Smooth muscle cell (in vitro differentiated cells): ENCODE measurements around the gene TMEM52. TPM values are rescaled to one million over a fixed set of nuclear protein-coding genes. Genes with fewer than 3 reads are reported as not detected.

ENCODE experiments used
- DNase-seq: peaks from one replicate; lab custom pipeline; 2025; ENCODE audit not compliant: unreplicated experiment; lab: John Stamatoyannopoulos, UW
- H2AFZ ChIP-seq: fragments of 200-600 bp; sonication (generic); 2 replicates; pipeline ENCODE4 v1.6.0; 2016; ENCODE audit warnings: antibody characterized with exemption, low read depth, mild to moderate bottlenecking
- H3F3A ChIP-seq: fragments of 200-600 bp; sonication (generic); 2 replicates; pipeline ENCODE4 v1.6.0; 2017; ENCODE audit warnings: antibody characterized with exemption, low read depth
- H3K27ac ChIP-seq: fragments of 200-600 bp; sonication (generic); 2 replicates; pipeline ENCODE4 v1.5.1; 2016; ENCODE audit warnings: low read depth, mild to moderate bottlenecking
- H3K27me3 ChIP-seq: fragments of 200-600 bp; sonication (generic); 2 replicates; pipeline ENCODE4 v1.6.1; 2016; ENCODE audit warnings: low read depth, mild to moderate bottlenecking
- H3K36me3 ChIP-seq: fragments of 200-600 bp; sonication (generic); 2 replicates; pipeline ENCODE4 v1.5.1; 2016; ENCODE audit warnings: low read depth
- H3K4me1 ChIP-seq: fragments of 200-600 bp; sonication (generic); 2 replicates; pipeline ENCODE4 v1.5.1; 2016; ENCODE audit warnings: low read depth
- H3K4me2 ChIP-seq: fragments of 200-600 bp; sonication (generic); 2 replicates; pipeline ENCODE4 v1.6.0; 2016; ENCODE audit warnings: mild to moderate bottlenecking
- H3K4me3 ChIP-seq: fragments of 200-600 bp; sonication (generic); 2 replicates; pipeline ENCODE4 v1.5.1; 2016; ENCODE audit warnings: mild to moderate bottlenecking
- H3K79me2 ChIP-seq: fragments of 200-600 bp; sonication (generic); 2 replicates; pipeline ENCODE4 v1.6.0; 2016; ENCODE audit warnings: low read depth, mild to moderate bottlenecking
- H3K9ac ChIP-seq: fragments of 200-600 bp; sonication (generic); 2 replicates; pipeline ENCODE4 v1.6.0; 2016; ENCODE audit warnings: low read depth
- H3K9me3 ChIP-seq: fragments of 200-600 bp; sonication (generic); replicated peaks from 2 replicates; pipeline ENCODE4 v1.5.1; 2016; ENCODE audit warnings: low read depth
- H4K20me1 ChIP-seq: fragments of 200-600 bp; sonication (generic); 2 replicates; pipeline ENCODE4 v1.6.0; 2016; ENCODE audit warnings: low read depth
- WGBS: methylation state at CpG from one replicate; pipeline ENCODE4 v1.1.7; 2016; ENCODE audit warnings: low lambda C conversion rate; 5-methylcytosine and 5-hydroxymethylcytosine counted together
- polyA plus RNA-seq: library from polyadenylated mRNA; unstranded; fragments of >200 nt; fragmentation: Nextera tagmentation; extraction: Ambion mirVana; gene quantifications from 2 replicates; pipeline ENCODE4 v1.2.1, GENCODE V29; 2016
- total RNA-seq: library from RNA; depleted of rRNA; stranded (reverse); fragments of >200 nt; gene quantifications from 2 replicates; pipeline ENCODE4 v1.2.3, GENCODE V29; 2014
- TF ChIP-seq, protein P1 (sequence below): fragments of 200-600 bp; sonication (generic); IDR thresholded peaks from 2 replicates; pipeline ENCODE4 v1.5.1; 2017; ENCODE audit warnings: borderline replicate concordance, mild to moderate bottlenecking, antibody characterized with exemption; ENCODE audit not compliant: insufficient read depth, poor library complexity, severe bottlenecking

The TMEM52 gene
- total and polyA plus RNA-seq, 2 experiments from 2014 or later: 0.18 to 1.7 TPM

GRCh38 chr1:1883092-1883873 lies 35.8 kb downstream of the TMEM52 start:
- Histone ChIP-seq H4K20me1 (peaks cover 100% of the 10 kb centered on the region), H3K4me2 (no peak overlapping the region), H3K79me2 (peaks cover 100% of the 10 kb centered on the region), H3K9me3 (no peaks in the 10 kb centered on the region), H2AFZ (no peak overlapping the region), H3K36me3 (no peaks in the 10 kb centered on the region), H3K4me3 (no peak overlapping the region), H3K27me3 (no peaks in the 10 kb centered on the region), H3K27ac (peak overlapping the region; percentile 51), H3F3A (peaks cover 8% of the 10 kb centered on the region), H3K9ac (no peak overlapping the region), H3K4me1 (peaks cover 13% of the 10 kb centered on the region)
- DNase-seq: no peak
- TF ChIP-seq, protein P1, sequence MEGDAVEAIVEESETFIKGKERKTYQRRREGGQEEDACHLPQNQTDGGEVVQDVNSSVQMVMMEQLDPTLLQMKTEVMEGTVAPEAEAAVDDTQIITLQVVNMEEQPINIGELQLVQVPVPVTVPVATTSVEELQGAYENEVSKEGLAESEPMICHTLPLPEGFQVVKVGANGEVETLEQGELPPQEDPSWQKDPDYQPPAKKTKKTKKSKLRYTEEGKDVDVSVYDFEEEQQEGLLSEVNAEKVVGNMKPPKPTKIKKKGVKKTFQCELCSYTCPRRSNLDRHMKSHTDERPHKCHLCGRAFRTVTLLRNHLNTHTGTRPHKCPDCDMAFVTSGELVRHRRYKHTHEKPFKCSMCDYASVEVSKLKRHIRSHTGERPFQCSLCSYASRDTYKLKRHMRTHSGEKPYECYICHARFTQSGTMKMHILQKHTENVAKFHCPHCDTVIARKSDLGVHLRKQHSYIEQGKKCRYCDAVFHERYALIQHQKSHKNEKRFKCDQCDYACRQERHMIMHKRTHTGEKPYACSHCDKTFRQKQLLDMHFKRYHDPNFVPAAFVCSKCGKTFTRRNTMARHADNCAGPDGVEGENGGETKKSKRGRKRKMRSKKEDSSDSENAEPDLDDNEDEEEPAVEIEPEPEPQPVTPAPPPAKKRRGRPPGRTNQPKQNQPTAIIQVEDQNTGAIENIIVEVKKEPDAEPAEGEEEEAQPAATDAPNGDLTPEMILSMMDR: no peak
- 71% methylated on average over 4 of the region's 4 CpGs for WGBS

DNA sequence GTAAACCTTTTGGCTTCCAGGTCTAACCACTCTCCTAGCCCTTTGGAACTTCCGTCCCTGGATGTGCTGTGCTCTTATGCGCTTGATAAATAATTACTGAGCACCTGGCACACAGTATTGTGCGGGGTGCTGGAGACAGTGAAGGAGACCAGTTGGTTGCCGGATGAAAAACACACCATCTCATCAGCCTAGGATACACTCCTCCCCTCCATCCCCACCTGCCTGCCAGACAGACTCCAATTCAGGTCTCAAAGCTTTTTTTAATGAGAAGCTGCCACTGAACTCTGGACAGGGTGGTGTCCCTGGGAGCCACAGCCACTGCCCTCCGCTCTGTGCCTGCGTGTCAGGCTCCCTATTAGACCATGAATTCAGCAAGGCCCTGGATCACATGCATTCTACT lies 37.4 kb downstream of the TMEM52 start:
- Histone ChIP-seq H3K4me2 (no peak overlapping the region), H4K20me1 (peaks cover 100% of the 10 kb centered on the region), H3K36me3 (no peaks in the 10 kb centered on the region), H3K9ac (no peak overlapping the region), H3K27me3 (no peaks in the 10 kb centered on the region), H3K9me3 (no peaks in the 10 kb centered on the region), H3K79me2 (peaks cover 100% of the 10 kb centered on the region), H3F3A (peaks cover 15% of the 10 kb centered on the region), H3K4me1 (peaks cover 4% of the 10 kb centered on the region), H2AFZ (no peak overlapping the region), H3K4me3 (no peak overlapping the region), H3K27ac (peak overlapping the region; percentile 30)
- TF ChIP-seq, protein P1: no peak
- WGBS: 94% methylated on average over 6 of the region's 6 CpGs
- DNase-seq: no peak

GRCh38 chr1:1880617-1881312 lies 38.3 kb downstream of the TMEM52 start:
- WGBS: 55% methylated on average over 13 of the region's 13 CpGs
- peaks cover 100% of the 10 kb centered on the region for H4K20me1 ChIP-seq
- peaks cover 9% of the 10 kb centered on the region for H3F3A ChIP-seq
- H3K9ac ChIP-seq: no peak overlapping the region
- peaks cover 4% of the 10 kb centered on the region for H3K4me1 ChIP-seq
- peak overlapping the region; percentile 30 for H3K27ac ChIP-seq
- no peak overlapping the region for H3K4me2 ChIP-seq
- no peak for DNase-seq
- H3K79me2 ChIP-seq: peaks cover 100% of the 10 kb centered on the region
- TF ChIP-seq, protein P1: no peak
- H3K4me3 ChIP-seq: no peak overlapping the region
- no peaks in the 10 kb centered on the region for H3K36me3 ChIP-seq
- no peak overlapping the region for H2AFZ ChIP-seq
- no peaks in the 10 kb centered on the region for H3K9me3 ChIP-seq
- no peaks in the 10 kb centered on the region for H3K27me3 ChIP-seq
